HCT116 (cell line): ENCODE data around the gene PLD3. TPM values are rescaled to one million over a fixed set of nuclear protein-coding genes. Genes with fewer than 3 reads are reported as not detected.

Experiments
- ATAC-seq: fragments of 200-7000 bp; cut with Tn5 transposase; 2 replicates; pipeline ENCODE4 v1.9.1; 2020; ENCODE audit warnings: mild to moderate bottlenecking, moderate library complexity
- BruUV-seq: library from RNA; stranded (reverse); fragments of 400-500 nt; replicated peaks from 2 replicates; lab custom pipeline; 2021; lab: Mats Ljungman, UMichigan
- CTCF ChIA-PET: fragments of 300-600 bp; sonication (Branson Sonifier 250); formaldehyde crosslinking; loops from one replicate; lab custom pipeline; 2021; ENCODE audit warnings: antibody characterized with exemption; lab: Charles Lee
- POLR2A ChIA-PET: fragments of 300-600, 350-600 bp; sonication (Branson Sonifier 250); formaldehyde crosslinking; loops from one replicate; lab custom pipeline; 2021; ENCODE audit warnings: antibody characterized with exemption; lab: Charles Lee
- RAD21 ChIA-PET, 2 experiments: fragments of 300-600 bp; sonication (Branson Sonifier 250); formaldehyde crosslinking; loops; one replicate each; lab custom pipeline; 2023; ENCODE audit warnings: low total read pairs in 2 of 2; ENCODE audit not compliant: uncharacterized antibody in 2 of 2, unreplicated experiment in 2 of 2, low non-redundant PET in 1 of 2; lab: Charles Lee
- DNase-seq: peaks from one replicate; pipeline ENCODE4 v3.0.0-alpha.2; 2010; ENCODE audit warnings: low read depth, low spot score
- H2AFZ ChIP-seq: fragments of 200-600 bp; shearing (Covaris generic), sonication (generic); 2 replicates; pipeline ENCODE4 v1.6.1; 2017; ENCODE audit warnings: low read depth, mixed run types, mixed read lengths, antibody characterized with exemption, low read length; ENCODE audit not compliant: poor library complexity, severe bottlenecking
- H3K27ac ChIP-seq: 2 replicates; pipeline ENCODE4 v1.5.1; 2012; ENCODE audit warnings: low read depth, low read length
- H3K27me3 ChIP-seq: fragments of 200-600 bp; sonication (generic); 2 replicates; pipeline ENCODE4 v1.6.1; 2016; ENCODE audit warnings: mixed run types, low read length, mixed read lengths; ENCODE audit not compliant: insufficient read depth
- H3K36me3 ChIP-seq, 2 experiments: fragments of 200-500 bp in 1 of 2; fragments of 200-600 bp in 1 of 2; sonication (Bioruptor generic) in 1 of 2; sonication (generic) in 1 of 2; 2 replicates each; pipeline versions ENCODE4 v1.5.1 to v1.6.1; 2014 to 2016; ENCODE audit warnings: low read length in 2 of 2, inconsistent platforms in 1 of 2, mixed read lengths in 1 of 2, mixed run types in 1 of 2; ENCODE audit not compliant: insufficient read depth in 2 of 2, control insufficient read depth in 1 of 2
- H3K4me1 ChIP-seq, 2 experiments: fragments of 200-600 bp in 1 of 2; sonication (generic) in 1 of 2; 2 replicates each; pipeline versions ENCODE4 v1.5.1 to v1.6.1; 2012 to 2017; ENCODE audit warnings: low read length in 2 of 2, inconsistent platforms in 1 of 2, mild to moderate bottlenecking in 1 of 2, mixed read lengths in 1 of 2, mixed run types in 1 of 2, moderate library complexity in 1 of 2; ENCODE audit not compliant: insufficient read depth in 2 of 2, control insufficient read depth in 1 of 2
- H3K4me2 ChIP-seq: fragments of 200-600 bp; sonication (generic); 2 replicates; pipeline ENCODE4 v1.6.1; 2017; ENCODE audit warnings: mixed run types, low read length, mixed read lengths
- H3K4me3 ChIP-seq, 2 experiments: fragments of 200-600 bp in 1 of 2; sonication (generic) in 1 of 2; replicated peaks in 1 of 2; 2 replicates each; pipeline ENCODE4 v1.5.1; 2011 to 2016; ENCODE audit warnings: low read length in 2 of 2, control low read depth in 1 of 2, low read depth in 1 of 2, mild to moderate bottlenecking in 1 of 2, mixed read lengths in 1 of 2, mixed run types in 1 of 2
- H3K79me2 ChIP-seq: fragments of 200-600 bp; sonication (generic); 2 replicates; pipeline ENCODE4 v1.6.1; 2017; ENCODE audit warnings: mild to moderate bottlenecking, mixed run types, low read length, moderate library complexity, mixed read lengths; ENCODE audit not compliant: insufficient read depth
- H3K9ac ChIP-seq: fragments of 200-600 bp; sonication (generic); 2 replicates; pipeline ENCODE4 v1.6.1; 2016; ENCODE audit warnings: low read length, mixed read lengths
- H3K9me2 ChIP-seq: fragments of 200-600 bp; sonication (generic), shearing (Covaris generic); 2 replicates; pipeline ENCODE4 v1.6.1; 2017; ENCODE audit warnings: mixed run types, mild to moderate bottlenecking, moderate library complexity; ENCODE audit not compliant: insufficient read depth
- H3K9me3 ChIP-seq, 2 experiments: fragments of 200-500 bp in 1 of 2; fragments of 200-600 bp in 1 of 2; sonication (Bioruptor generic) in 1 of 2; sonication (generic) in 1 of 2; 2 replicates each; pipeline ENCODE4 v1.6.1; 2014 to 2017; ENCODE audit warnings: low read length in 2 of 2, mixed read lengths in 2 of 2, inconsistent platforms in 1 of 2, low read depth in 1 of 2, mild to moderate bottlenecking in 1 of 2, mixed run types in 1 of 2, moderate library complexity in 1 of 2; ENCODE audit not compliant: control insufficient read depth in 1 of 2, insufficient read depth in 1 of 2
- H4K20me1 ChIP-seq: fragments of 200-600 bp; sonication (generic), shearing (Covaris generic); 2 replicates; pipeline ENCODE4 v1.6.1; 2017; ENCODE audit warnings: mixed run types, mild to moderate bottlenecking, moderate library complexity; ENCODE audit not compliant: insufficient read depth
- CBX3 ChIP-seq: IDR thresholded peaks from 2 replicates; pipeline ENCODE4 v1.6.1; 2012; ENCODE audit warnings: low read depth
- CEBPB ChIP-seq: IDR thresholded peaks from 2 replicates; pipeline ENCODE4 v1.6.1; 2012; ENCODE audit warnings: low read depth
- CTCF ChIP-seq, 3 experiments: fragments of 200-600 bp in 1 of 3; sonication (generic) in 1 of 3; IDR thresholded peaks in 2 of 3; conservative IDR thresholded peaks in 1 of 3; 2 replicates each; pipeline ENCODE4 v1.5.1; 2012 to 2017; ENCODE audit warnings: low read depth in 2 of 3, low read length in 2 of 3, antibody characterized with exemption in 1 of 3, borderline replicate concordance in 1 of 3, control low read depth in 1 of 3, mild to moderate bottlenecking in 1 of 3, mixed read lengths in 1 of 3, mixed run types in 1 of 3, moderate library complexity in 1 of 3; ENCODE audit not compliant: insufficient read depth in 1 of 3
- EGR1 ChIP-seq: IDR thresholded peaks from 2 replicates; pipeline ENCODE4 v1.6.1; 2012; ENCODE audit warnings: low read depth
- EZH2 ChIP-seq: fragments of 200-600 bp; sonication (generic); IDR thresholded peaks from 2 replicates; pipeline ENCODE4 v1.6.1; 2017; ENCODE audit warnings: antibody characterized with exemption, mixed run types
- RAD21 ChIP-seq: IDR thresholded peaks from 2 replicates; pipeline ENCODE4 v1.6.1; 2012; ENCODE audit warnings: low read depth, mild to moderate bottlenecking
- SIN3A ChIP-seq: IDR thresholded peaks from 2 replicates; pipeline ENCODE4 v1.6.1; 2012; ENCODE audit warnings: low read depth
- SP1 ChIP-seq: IDR thresholded peaks from 2 replicates; pipeline ENCODE4 v1.6.1; 2012; ENCODE audit warnings: low read depth
- SRF ChIP-seq: IDR thresholded peaks from 2 replicates; pipeline ENCODE4 v1.6.1; 2012; ENCODE audit warnings: low read depth
- YY1 ChIP-seq: IDR thresholded peaks from 2 replicates; pipeline ENCODE4 v1.6.1; 2011; ENCODE audit warnings: low read length, low read depth, moderate library complexity, mild to moderate bottlenecking; ENCODE audit not compliant: insufficient replicate concordance; ENCODE audit errors: extremely low read depth
- ZFX ChIP-seq: fragments of 450-650 bp; IDR thresholded peaks from 2 replicates; pipeline ENCODE4 v1.6.1; 2017
- ZNF274 ChIP-seq: fragments of 200-500 bp; sonication (Bioruptor generic); IDR thresholded peaks from 2 replicates; pipeline ENCODE4 v1.6.1; 2014; ENCODE audit warnings: mild to moderate bottlenecking, low read depth, low read length, inconsistent platforms
- intact Hi-C: fragments of 100-400 bp; cut with micrococcal nuclease; formaldehyde crosslinking; loops from 2 replicates; pipeline ENCODE4 v1.10.0; 2022
- total RNA-seq: library from RNA; stranded (reverse); gene quantifications from one replicate; pipeline ENCODE4 v1.2.1, GENCODE V29; 2021; ENCODE audit not compliant: unreplicated experiment
- TF ChIP-seq, protein P1 (sequence below): IDR thresholded peaks from 2 replicates; pipeline ENCODE4 v1.6.1; 2012
- TF ChIP-seq, protein P2 (sequence below): IDR thresholded peaks from 2 replicates; pipeline ENCODE4 v1.6.1; 2011; ENCODE audit warnings: mild to moderate bottlenecking, low read length, moderate library complexity; ENCODE audit not compliant: insufficient replicate concordance; ENCODE audit errors: extremely low read depth

Gene PLD3
- total RNA-seq, 1 experiment from 2014 or later, result 123 TPM

GRCh38 chr19:40348961-40349507 is 539 bp downstream of the PLD3 start:
- no peaks in the 10 kb centered on the region for H3K9me3 ChIP-seq
- H2AFZ ChIP-seq, result no peak overlapping the region
- intact Hi-C loops, result no loop called here
- no peaks in the 10 kb centered on the region; a peak in 1 of 4 replicates for H3K36me3 ChIP-seq
- H3K9ac ChIP-seq, result peak overlapping the region; percentile 74
- TSS peak; percentile 80 for BruUV-seq
- DNase-seq (peak; percentile 28), ATAC-seq (no peak)
- peak overlapping the region; percentile 34 for H3K27ac ChIP-seq
- H3K27me3 ChIP-seq, result no peaks in the 10 kb centered on the region
- CTCF ChIA-PET, result interaction anchor here (0.8 kb wide), 1 partner anchor 286 kb away, joined by 3 read pairs; no protein-coding TSS in a partner anchor
- H3K4me2 ChIP-seq, result peak overlapping the region; percentile 90
- H3K9me2 ChIP-seq, result no peaks in the 10 kb centered on the region
- peaks cover 4 to 14% of the 10 kb centered on the region in 2 experiments; a peak in 3 of 4 replicates for H3K4me1 ChIP-seq
- POLR2A ChIA-PET, result interaction anchor here (1.0 kb wide), 2 partner anchors 12 to 15 kb away, joined by 3 read pairs; no protein-coding TSS in a partner anchor
- RAD21 ChIA-PET, result no interaction called here
- peak overlapping the region; percentile 78 to 95 for H3K4me3 ChIP-seq
- peaks cover 37% of the 10 kb centered on the region for H3K79me2 ChIP-seq
- no peak for TF ChIP-seq SRF
- TF ChIP-seq SP1, result no peak
- TF ChIP-seq, protein P1, sequence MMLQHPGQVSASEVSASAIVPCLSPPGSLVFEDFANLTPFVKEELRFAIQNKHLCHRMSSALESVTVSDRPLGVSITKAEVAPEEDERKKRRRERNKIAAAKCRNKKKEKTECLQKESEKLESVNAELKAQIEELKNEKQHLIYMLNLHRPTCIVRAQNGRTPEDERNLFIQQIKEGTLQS, result no peak
- no peak for TF ChIP-seq EGR1
- no peak for TF ChIP-seq CEBPB
- TF ChIP-seq ZNF274, result no peak
- no peak for TF ChIP-seq YY1
- no peaks in the 10 kb centered on the region for H4K20me1 ChIP-seq

- H3K9ac ChIP-seq, result no peak overlapping the region
- no TSS peak for BruUV-seq
- H2AFZ ChIP-seq, result no peak overlapping the region
- H3K4me3 ChIP-seq, result no peak overlapping the region
- ATAC-seq (no peak), DNase-seq (no peak)
- H4K20me1 ChIP-seq, result no peaks in the 10 kb centered on the region
- ChIA-PET RAD21 (no interaction called here), CTCF (no interaction called here), POLR2A (no interaction called here)
- H3K9me3 ChIP-seq, result no peaks in the 10 kb centered on the region
- intact Hi-C loops, result no loop called here
- H3K9me2 ChIP-seq, result no peaks in the 10 kb centered on the region
- no peaks in the 10 kb centered on the region for H3K4me1 ChIP-seq
- no peaks in the 10 kb centered on the region for H3K27me3 ChIP-seq
- no peaks in the 10 kb centered on the region; the same call in none of the 2 replicates for H3K79me2 ChIP-seq
- H3K4me2 ChIP-seq, result no peak overlapping the region
- H3K27ac ChIP-seq, result no peak overlapping the region
- no peaks in the 10 kb centered on the region for H3K36me3 ChIP-seq
- TF ChIP-seq RAD21 (no peak), ZFX (no peak), CEBPB (no peak), SP1 (no peak), CBX3 (no peak), SRF (no peak), YY1 (no peak), SIN3A (no peak), CTCF (IDR thresholded peaks at IDR 0.05 in 2 of 3, conservative IDR thresholded peaks at IDR 0.05 in 1 of 3; ENCODE audit: borderline replicate concordance in 1 of 3, insufficient read depth in 1 of 3, low read depth in 2 of 3, low read length in 2 of 3) (no peak), EZH2 (no peak)
- TF ChIP-seq, protein P1, result no peak
- TF ChIP-seq, protein P2, sequence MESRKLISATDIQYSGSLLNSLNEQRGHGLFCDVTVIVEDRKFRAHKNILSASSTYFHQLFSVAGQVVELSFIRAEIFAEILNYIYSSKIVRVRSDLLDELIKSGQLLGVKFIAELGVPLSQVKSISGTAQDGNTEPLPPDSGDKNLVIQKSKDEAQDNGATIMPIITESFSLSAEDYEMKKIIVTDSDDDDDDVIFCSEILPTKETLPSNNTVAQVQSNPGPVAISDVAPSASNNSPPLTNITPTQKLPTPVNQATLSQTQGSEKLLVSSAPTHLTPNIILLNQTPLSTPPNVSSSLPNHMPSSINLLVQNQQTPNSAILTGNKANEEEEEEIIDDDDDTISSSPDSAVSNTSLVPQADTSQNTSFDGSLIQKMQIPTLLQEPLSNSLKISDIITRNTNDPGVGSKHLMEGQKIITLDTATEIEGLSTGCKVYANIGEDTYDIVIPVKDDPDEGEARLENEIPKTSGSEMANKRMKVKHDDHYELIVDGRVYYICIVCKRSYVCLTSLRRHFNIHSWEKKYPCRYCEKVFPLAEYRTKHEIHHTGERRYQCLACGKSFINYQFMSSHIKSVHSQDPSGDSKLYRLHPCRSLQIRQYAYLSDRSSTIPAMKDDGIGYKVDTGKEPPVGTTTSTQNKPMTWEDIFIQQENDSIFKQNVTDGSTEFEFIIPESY, result no peak
Observed at GRCh38 chr19:40355975-40356680, 7.6 kb downstream of the PLD3 start.
